HFF-Myc (cell line): Measurements from ENCODE around the gene KRT72.
A peak's percentile ranks its signal among the peaks of the same experiment; 100 is the strongest.

Source experiments
- DNase-seq: peaks from one replicate; pipeline ENCODE4 v3.0.0-alpha.2; 2011; ENCODE audit warnings: low read depth; ENCODE audit errors: extremely low read depth
- H3K4me3 ChIP-seq: replicated peaks from 2 replicates; pipeline ENCODE4 v1.5.1; 2011; ENCODE audit warnings: low read depth, mild to moderate bottlenecking, control low read depth, low read length
- CTCF ChIP-seq: IDR thresholded peaks from 2 replicates; pipeline ENCODE4 v1.5.1; 2012; ENCODE audit warnings: mild to moderate bottlenecking, low read depth, low read length, control low read depth; ENCODE audit errors: missing control alignments

The KRT72 gene

GRCh38 chr12:52542785-52543318, 58.4 kb downstream of the KRT72 start:
- H3K4me3 ChIP-seq: no peak overlapping the region
- DNase-seq: no peak
- no peak for TF ChIP-seq CTCF

DNA sequence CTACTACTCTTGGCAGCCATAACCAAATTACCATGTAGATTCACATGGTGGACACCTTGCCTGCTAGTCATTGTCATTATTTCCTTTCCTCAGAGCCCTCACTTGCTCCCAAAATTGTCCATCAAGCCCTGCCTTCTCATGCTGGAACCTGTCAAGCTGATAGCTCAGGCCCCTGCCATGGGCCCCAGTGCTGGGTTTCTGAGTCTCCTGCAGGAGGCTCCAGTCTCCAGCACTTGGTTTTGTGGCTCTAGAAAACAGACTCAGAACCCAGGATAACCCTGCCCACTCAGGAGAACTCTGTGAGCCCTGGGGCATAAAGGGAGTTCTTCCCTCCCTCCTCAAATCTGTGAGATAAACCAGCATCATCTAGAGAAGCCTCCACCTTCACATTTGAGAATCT, 59.1 kb downstream of the KRT72 start:
- no peak for DNase-seq
- no peak for TF ChIP-seq CTCF
- no peak overlapping the region for H3K4me3 ChIP-seq

GRCh38 chr12:52541709-52542108, 59.6 kb downstream of the KRT72 start:
- H3K4me3 ChIP-seq: no peak overlapping the region
- no peak for TF ChIP-seq CTCF
- DNase-seq: no peak

DNA sequence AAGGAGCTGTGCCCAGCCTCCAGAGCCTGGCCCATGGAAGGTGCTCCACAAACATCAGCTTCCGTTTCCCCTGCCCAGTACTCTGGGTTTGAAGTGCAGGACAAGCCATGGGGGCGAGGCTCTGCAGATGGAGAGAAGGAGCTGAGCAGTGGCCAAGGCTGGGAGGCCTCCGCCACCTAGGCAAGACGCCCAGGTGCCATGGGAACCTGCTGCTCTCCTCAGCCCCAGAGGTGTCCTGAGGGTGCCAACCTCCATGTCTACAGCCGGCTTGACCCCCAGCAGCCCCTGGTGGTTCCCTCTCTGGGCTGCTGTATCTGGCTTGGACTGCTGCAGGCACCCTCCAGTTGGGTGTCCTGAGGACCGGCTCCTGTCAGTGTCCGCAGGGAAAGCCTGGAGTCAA, 60.7 kb downstream of the KRT72 start:
- DNase-seq: no peak
- no peak overlapping the region for H3K4me3 ChIP-seq
- no peak for TF ChIP-seq CTCF

- H3K4me3 ChIP-seq: no peak overlapping the region
- TF ChIP-seq CTCF: no peak
- no peak for DNase-seq
Observed at GRCh38 chr12:52539821-52540173, 61.5 kb downstream of the KRT72 start.

- no peak for TF ChIP-seq CTCF
- peak; percentile 88 for DNase-seq
- H3K4me3 ChIP-seq: no peak overlapping the region
Observed at GRCh38 chr12:52539083-52539820, 62.0 kb downstream of the KRT72 start.

GRCh38 chr12:52537101-52537500, 64.2 kb downstream of the KRT72 start:
- no peak for TF ChIP-seq CTCF
- H3K4me3 ChIP-seq: no peak overlapping the region
- DNase-seq: no peak
